Lung (tissue), 14 donors: ENCODE results near the gene PARG. TPM values are rescaled to one million over a fixed set of nuclear protein-coding genes. Genes with fewer than 3 reads are reported as not detected.
"Not testable (repeated sequence)": the region's sequence is repeated elsewhere in the genome, so short reads cannot be mapped to it uniquely, and the experiment has no call there.

Source experiments
- ATAC-seq: fragments of 200-7000 bp; cut with Tn5 transposase; one replicate; pipeline ENCODE4 v1.9.1; 2020; ENCODE audit warnings: moderate number of reproducible peaks; ENCODE audit not compliant: insufficient read depth, low FRiP score
- DNase-seq, 3 donors: peaks; one replicate each; pipeline ENCODE4 v3.0.0-alpha.2; 2013 to 2017
- H3K27ac ChIP-seq, 2 donors: one replicate each; pipeline ENCODE4 v1.5.1; 2013; ENCODE audit warnings: mild to moderate bottlenecking in 2 of 2, moderate library complexity in 2 of 2, control low read depth in 1 of 2, inconsistent platforms in 1 of 2, low read depth in 1 of 2, low read length in 1 of 2
- H3K27me3 ChIP-seq, 3 donors: one replicate each; pipeline ENCODE4 v1.5.1; 2013; ENCODE audit warnings: low read length in 2 of 3; ENCODE audit not compliant: control insufficient read depth in 3 of 3, insufficient read depth in 3 of 3
- H3K36me3 ChIP-seq, 4 donors: one replicate each; pipeline ENCODE4 v1.5.1; 2013; ENCODE audit warnings: low read length in 4 of 4, mild to moderate bottlenecking in 1 of 4, moderate library complexity in 1 of 4; ENCODE audit not compliant: control insufficient read depth in 4 of 4, insufficient read depth in 4 of 4
- H3K4me1 ChIP-seq, 5 donors: one replicate each; pipeline ENCODE4 v1.5.1; 2013; ENCODE audit warnings: low read length in 5 of 5, mild to moderate bottlenecking in 2 of 5, moderate library complexity in 1 of 5; ENCODE audit not compliant: control insufficient read depth in 5 of 5, insufficient read depth in 5 of 5
- H3K4me3 ChIP-seq: one replicate; pipeline ENCODE4 v1.5.1; 2013; ENCODE audit warnings: mild to moderate bottlenecking, control low read depth, moderate library complexity
- H3K9ac ChIP-seq, 2 donors: one replicate each; pipeline ENCODE4 v1.5.1; 2013; ENCODE audit warnings: low read length in 2 of 2, control low read depth in 1 of 2; ENCODE audit not compliant: insufficient read depth in 1 of 2
- H3K9me3 ChIP-seq, 4 donors: one replicate each; pipeline ENCODE4 v1.5.1; 2013; ENCODE audit warnings: low read length in 3 of 4, mild to moderate bottlenecking in 1 of 4, moderate library complexity in 1 of 4; ENCODE audit not compliant: control insufficient read depth in 4 of 4, insufficient read depth in 3 of 4
- WGBS, 2 donors: extraction: QIAGEN DNeasy Blood & Tissue Kit; methylation state at CpG; one replicate each; pipeline ENCODE4 v1.1.7; 2013; 5-methylcytosine and 5-hydroxymethylcytosine counted together
- long read RNA-seq, 5 donors: transcript quantifications; one replicate each; lab custom pipeline, GENCODE V29; 2026
- polyA plus RNA-seq, 2 donors: library from polyadenylated mRNA; stranded (reverse); fragments of 200-250 nt; gene quantifications; one replicate each; pipeline ENCODE4 v1.2.1, GENCODE V29; 2013
- total RNA-seq, 2 donors: library from RNA; depleted of rRNA in 1 of 2; stranded (reverse); fragments of >200 nt in 1 of 2; gene quantifications; one replicate each; pipeline ENCODE4 v1.2.1, GENCODE V29; 2014 to 2021
- donor health status: Bipolar disorder and iron deficiency.
- donor health status: healthy.
- donor health status: DM: yes; HTN: yes; CAD: no.

PARG gene
- total RNA-seq, result 10 to 100 TPM; 23.2 to 55.7 TPM
- polyA plus RNA-seq, result 10 to 100 TPM in 1 of 2 donors, 1 to 10 TPM in 1; 4.9 to 11.1 TPM
- long read RNA-seq, donor 1, result 0 reads
- long read RNA-seq, donor 2, result 0 reads
- long read RNA-seq, donor 3, result 0 reads
- long read RNA-seq, donor 4, result 0 reads
- long read RNA-seq, donor 5, partial matches to known transcripts, result 12 of 12 reads
- long read RNA-seq, donor 5, other reads (novel, unspliced or antisense), result 0 of 12 reads

GRCh38 chr10:49941447-49942338 is at the start of gene PARG, which contains the start of gene TIMM23B:
TSS of gene PARG (minus strand) at chr10:49942027. CDS start at chr10:49941725, 302 bp downstream.
TSS of gene TIMM23B (plus strand) at chr10:49942053. CDS start at chr10:49942195, 142 bp downstream.
- ATAC-seq (peak; percentile 95), DNase-seq (peak; percentile 84 to 89 (median 85))
- not testable (repeated sequence) for H3K4me1 ChIP-seq, H3K36me3 ChIP-seq, H3K9me3 ChIP-seq, H3K27me3 ChIP-seq
- WGBS, 2 donors, result 0 to 1% methylated on average over 76 to 81 of the region's 81 CpGs
- Histone ChIP-seq H3K27ac (peak within 1 kb of the TSS; percentile 70 to 72), H3K9ac (peak within 1 kb of the TSS; percentile 69 to 90), H3K4me3 (peak within 1 kb of the TSS; percentile 78)

- not testable (repeated sequence) for ATAC-seq, H3K36me3 ChIP-seq, H3K9ac ChIP-seq, H3K27ac ChIP-seq, H3K27me3 ChIP-seq, DNase-seq, H3K9me3 ChIP-seq, H3K4me1 ChIP-seq, H3K4me3 ChIP-seq
- WGBS, 2 donors, result 97 to 98% methylated on average over 7 to 17 of the region's 18 CpGs
These were observed 46.5 kb upstream of the PARG start, which contains the start of gene AGAP6 for GRCh38 chr10:49988376-49988775. TSS of gene AGAP6 (plus strand) at chr10:49988406. CDS start at chr10:49988716, 310 bp downstream.

DNA sequence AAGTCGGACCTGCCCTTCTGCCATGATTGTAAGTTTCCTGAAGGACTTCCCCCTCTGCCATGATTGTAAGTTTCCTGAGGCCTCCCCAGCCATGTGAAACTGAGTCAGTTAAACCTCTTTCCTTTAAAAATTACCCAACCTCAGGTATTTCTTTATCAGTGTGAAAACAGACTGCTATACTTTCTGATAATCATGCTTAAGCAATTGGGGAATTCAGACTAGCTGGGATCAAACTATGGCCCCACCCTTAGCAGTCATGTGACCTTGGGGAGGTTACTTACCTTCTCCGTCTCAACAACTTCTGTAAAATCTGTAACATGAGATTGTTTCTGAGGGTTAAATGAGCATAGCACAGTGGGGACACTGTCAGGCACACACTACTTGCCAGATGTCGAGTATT is 45.4 kb upstream of the PARG start:
- not testable (repeated sequence) for H3K4me3 ChIP-seq, H3K9me3 ChIP-seq, DNase-seq, H3K27ac ChIP-seq, ATAC-seq, H3K36me3 ChIP-seq, H3K4me1 ChIP-seq, H3K9ac ChIP-seq, H3K27me3 ChIP-seq
- 70 to 81% methylated on average over 3 of the region's 3 CpGs for WGBS, 2 donors

DNA sequence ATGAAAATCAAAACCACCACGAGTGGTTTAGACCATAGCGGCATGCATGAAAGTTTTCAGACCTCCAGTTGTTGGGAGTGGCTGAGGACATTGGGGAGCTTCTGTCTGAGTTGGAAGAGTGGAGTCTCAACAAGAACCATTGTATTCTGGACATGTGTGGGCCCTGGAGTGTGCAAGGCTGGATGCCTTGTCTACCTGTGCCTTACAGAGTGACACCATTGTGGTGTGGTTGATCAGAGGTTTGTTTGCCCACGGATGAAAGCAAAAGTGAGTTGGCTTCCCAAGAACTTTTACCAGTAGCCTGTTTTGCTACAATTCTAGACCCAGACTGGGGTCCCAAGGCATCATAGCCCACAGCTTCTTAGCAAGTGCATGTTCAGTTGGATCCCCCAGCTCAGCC is 35.9 kb upstream of the PARG start:
- not testable (repeated sequence) for H3K36me3 ChIP-seq, H3K27ac ChIP-seq, H3K4me3 ChIP-seq, DNase-seq, H3K9ac ChIP-seq, H3K9me3 ChIP-seq, ATAC-seq, H3K27me3 ChIP-seq, H3K4me1 ChIP-seq
- 94 to 100% methylated on average over 3 of the region's 3 CpGs for WGBS, 2 donors

- not testable (repeated sequence) for H3K27ac ChIP-seq, H3K4me1 ChIP-seq, H3K36me3 ChIP-seq, ATAC-seq, H3K9ac ChIP-seq, H3K4me3 ChIP-seq, DNase-seq, H3K27me3 ChIP-seq, H3K9me3 ChIP-seq
- WGBS, 2 donors, result 90 to 91% methylated on average over 3 of the region's 3 CpGs
These were observed 30.3 kb upstream of the PARG start for GRCh38 chr10:49972094-49972493.

- H3K27me3 ChIP-seq, DNase-seq, H3K9ac ChIP-seq, H3K4me3 ChIP-seq, H3K36me3 ChIP-seq, ATAC-seq, H3K27ac ChIP-seq, H3K9me3 ChIP-seq, H3K4me1 ChIP-seq: not testable (repeated sequence)
- WGBS, 2 donors, result 72 to 86% methylated on average over 2 of the region's 2 CpGs
These were observed 29.6 kb upstream of the PARG start for GRCh38 chr10:49971466-49971865.

DNA sequence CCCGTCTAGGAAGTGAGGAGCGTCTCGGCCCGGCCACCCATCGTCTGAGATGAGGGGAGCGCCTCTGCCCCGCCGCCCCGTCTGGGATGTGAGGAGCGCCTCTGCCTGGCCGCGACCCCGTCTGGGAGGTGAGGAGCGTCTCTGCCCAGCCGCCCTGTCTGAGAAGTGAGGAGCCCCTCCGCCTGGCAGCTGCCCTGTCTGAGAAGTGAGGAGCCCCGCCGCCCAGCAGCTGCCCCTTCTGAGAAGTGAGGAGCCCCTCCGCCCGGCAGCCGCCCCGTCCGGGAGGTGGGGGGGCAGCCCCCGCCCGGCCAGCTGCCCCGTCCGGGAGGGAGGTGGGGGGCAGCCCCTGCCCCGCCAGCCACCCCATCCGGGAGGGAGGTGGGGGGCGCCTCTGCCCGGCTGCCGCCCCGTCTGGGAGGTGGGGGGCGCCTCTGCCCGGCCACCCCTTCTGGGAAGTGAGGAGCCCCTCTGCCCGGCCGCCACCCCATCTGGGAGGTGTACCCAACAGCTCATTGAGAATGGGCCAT is 28.6 kb upstream of the PARG start:
- not testable (repeated sequence) for H3K4me1 ChIP-seq, DNase-seq, H3K9me3 ChIP-seq, H3K27me3 ChIP-seq, H3K27ac ChIP-seq, H3K4me3 ChIP-seq, ATAC-seq, H3K9ac ChIP-seq, H3K36me3 ChIP-seq
- WGBS, 2 donors, result 95 to 97% methylated on average over 23 to 37 of the region's 37 CpGs

DNA sequence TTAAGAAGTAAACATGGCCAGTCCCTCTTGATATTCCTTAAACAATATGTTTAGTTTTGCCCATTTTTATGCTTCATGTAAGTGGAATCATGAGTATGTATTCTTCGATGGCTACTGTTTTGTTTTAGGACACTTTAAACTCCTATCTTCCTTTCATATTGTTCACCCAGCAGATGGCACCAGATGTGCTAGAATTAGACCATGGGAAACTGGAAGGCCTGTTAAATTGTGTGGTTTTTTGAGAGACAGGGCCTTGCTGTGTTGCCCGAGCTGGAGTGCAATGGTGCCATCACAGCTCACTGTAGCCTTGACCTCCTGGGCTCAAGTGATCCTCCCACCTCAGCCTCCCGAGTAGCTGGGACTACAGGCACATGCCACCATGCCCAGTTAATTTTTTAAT is 11.3 kb upstream of the PARG start:
- 86 to 97% methylated on average over 2 to 3 of the region's 3 CpGs for WGBS, 2 donors
- not testable (repeated sequence) for H3K9me3 ChIP-seq, H3K27me3 ChIP-seq, H3K4me1 ChIP-seq, DNase-seq, ATAC-seq, H3K27ac ChIP-seq, H3K4me3 ChIP-seq, H3K9ac ChIP-seq
- peaks cover 0 to 10% (median 3%) of the 10 kb centered on the region in 4 donors for H3K36me3 ChIP-seq
